ENCODE results near the gene NELL1. TPM values are rescaled to one million over a fixed set of nuclear protein-coding genes. Genes with fewer than 3 reads are reported as not detected.

NELL1 gene
- total RNA-seq, 1 experiment from 2014 or later, result 2.6 TPM

GRCh38 chr11:21494946-21495345, 825.6 kb downstream of the NELL1 start:
- Histone ChIP-seq H3K27me3 (ENCODE audit: control insufficient read depth, insufficient read depth, low read length) (no peaks in the 10 kb centered on the region), H3K4me3 (ENCODE audit: insufficient read depth, low read depth, low read length) (no peak overlapping the region), H3K36me3 (replicated peaks; ENCODE audit: control insufficient read depth, insufficient read depth, low read length) (no peaks in the 10 kb centered on the region)
- DNase-seq, result no peak

- H3K36me3 ChIP-seq (replicated peaks; ENCODE audit: control insufficient read depth, insufficient read depth, low read length), result no peaks in the 10 kb centered on the region
- no peak for DNase-seq
- no peak overlapping the region for H3K4me3 ChIP-seq (ENCODE audit: insufficient read depth, low read depth, low read length)
- no peaks in the 10 kb centered on the region for H3K27me3 ChIP-seq (ENCODE audit: control insufficient read depth, insufficient read depth, low read length)
Measured at GRCh38 chr11:21495879-21496278, 826.5 kb downstream of the NELL1 start.

GRCh38 chr11:21501245-21501644, 831.9 kb downstream of the NELL1 start:
- Histone ChIP-seq H3K27me3 (ENCODE audit: control insufficient read depth, insufficient read depth, low read length) (no peaks in the 10 kb centered on the region), H3K36me3 (replicated peaks; ENCODE audit: control insufficient read depth, insufficient read depth, low read length) (no peaks in the 10 kb centered on the region), H3K4me3 (ENCODE audit: insufficient read depth, low read depth, low read length) (no peak overlapping the region)
- no peak for DNase-seq

GRCh38 chr11:21505070-21505469, 835.7 kb downstream of the NELL1 start:
- Histone ChIP-seq H3K27me3 (ENCODE audit: control insufficient read depth, insufficient read depth, low read length) (no peaks in the 10 kb centered on the region), H3K4me3 (ENCODE audit: insufficient read depth, low read depth, low read length) (no peak overlapping the region), H3K36me3 (replicated peaks; ENCODE audit: control insufficient read depth, insufficient read depth, low read length) (no peaks in the 10 kb centered on the region)
- no peak for DNase-seq

GRCh38 chr11:21511835-21512440, 842.6 kb downstream of the NELL1 start:
- Histone ChIP-seq H3K36me3 (replicated peaks; ENCODE audit: control insufficient read depth, insufficient read depth, low read length) (no peaks in the 10 kb centered on the region), H3K4me3 (ENCODE audit: insufficient read depth, low read depth, low read length) (no peak overlapping the region), H3K27me3 (ENCODE audit: control insufficient read depth, insufficient read depth, low read length) (no peaks in the 10 kb centered on the region)
- DNase-seq, result peak; percentile 43

- no peaks in the 10 kb centered on the region for H3K27me3 ChIP-seq (ENCODE audit: control insufficient read depth, insufficient read depth, low read length)
- peak; percentile 2 for DNase-seq
- H3K36me3 ChIP-seq (replicated peaks; ENCODE audit: control insufficient read depth, insufficient read depth, low read length), result no peaks in the 10 kb centered on the region
- no peak overlapping the region for H3K4me3 ChIP-seq (ENCODE audit: insufficient read depth, low read depth, low read length)
Measured at GRCh38 chr11:21514316-21514715, 844.9 kb downstream of the NELL1 start.

GRCh38 chr11:21520244-21520643, 850.9 kb downstream of the NELL1 start:
- H3K27me3 ChIP-seq (ENCODE audit: control insufficient read depth, insufficient read depth, low read length), result no peaks in the 10 kb centered on the region

GRCh38 chr11:21529187-21529586, 859.8 kb downstream of the NELL1 start:
- DNase-seq, result no peak
- Histone ChIP-seq H3K4me3 (ENCODE audit: insufficient read depth, low read depth, low read length) (no peak overlapping the region), H3K36me3 (replicated peaks; ENCODE audit: control insufficient read depth, insufficient read depth, low read length) (no peaks in the 10 kb centered on the region), H3K27me3 (ENCODE audit: control insufficient read depth, insufficient read depth, low read length) (no peaks in the 10 kb centered on the region)

More at GRCh38 chr11:21520244-21520643, 850.9 kb downstream of the NELL1 start:
- Histone ChIP-seq H3K36me3 (replicated peaks; ENCODE audit: control insufficient read depth, insufficient read depth, low read length) (no peaks in the 10 kb centered on the region), H3K4me3 (ENCODE audit: insufficient read depth, low read depth, low read length) (no peak overlapping the region)
- DNase-seq, result no peak

GRCh38 chr11:21534288-21534687, 864.9 kb downstream of the NELL1 start:
- DNase-seq, result peak; percentile 1
- H3K36me3 ChIP-seq (replicated peaks; ENCODE audit: control insufficient read depth, insufficient read depth, low read length), result no peaks in the 10 kb centered on the region

GRCh38 chr11:21537980-21538379, 868.6 kb downstream of the NELL1 start:
- no peaks in the 10 kb centered on the region for H3K27me3 ChIP-seq (ENCODE audit: control insufficient read depth, insufficient read depth, low read length)
- no peaks in the 10 kb centered on the region for H3K36me3 ChIP-seq (replicated peaks; ENCODE audit: control insufficient read depth, insufficient read depth, low read length)
- H3K4me3 ChIP-seq (ENCODE audit: insufficient read depth, low read depth, low read length), result no peak overlapping the region
- no peak for DNase-seq

More at GRCh38 chr11:21534288-21534687, 864.9 kb downstream of the NELL1 start:
- Histone ChIP-seq H3K4me3 (ENCODE audit: insufficient read depth, low read depth, low read length) (no peak overlapping the region), H3K27me3 (ENCODE audit: control insufficient read depth, insufficient read depth, low read length) (no peaks in the 10 kb centered on the region)

GRCh38 chr11:21541187-21541751, 871.9 kb downstream of the NELL1 start:
- DNase-seq, result no peak
- H3K27me3 ChIP-seq (ENCODE audit: control insufficient read depth, insufficient read depth, low read length), result no peaks in the 10 kb centered on the region
- no peaks in the 10 kb centered on the region for H3K36me3 ChIP-seq (replicated peaks; ENCODE audit: control insufficient read depth, insufficient read depth, low read length)
- H3K4me3 ChIP-seq (ENCODE audit: insufficient read depth, low read depth, low read length), result no peak overlapping the region

- Histone ChIP-seq H3K36me3 (replicated peaks; ENCODE audit: control insufficient read depth, insufficient read depth, low read length) (no peaks in the 10 kb centered on the region), H3K27me3 (ENCODE audit: control insufficient read depth, insufficient read depth, low read length) (no peaks in the 10 kb centered on the region), H3K4me3 (ENCODE audit: insufficient read depth, low read depth, low read length) (no peak overlapping the region)
- no peak for DNase-seq
Measured at GRCh38 chr11:21543901-21544300, 874.5 kb downstream of the NELL1 start.

GRCh38 chr11:21545699-21546098, 876.3 kb downstream of the NELL1 start:
- no peak for DNase-seq
- Histone ChIP-seq H3K36me3 (replicated peaks; ENCODE audit: control insufficient read depth, insufficient read depth, low read length) (no peaks in the 10 kb centered on the region), H3K27me3 (ENCODE audit: control insufficient read depth, insufficient read depth, low read length) (no peaks in the 10 kb centered on the region), H3K4me3 (ENCODE audit: insufficient read depth, low read depth, low read length) (no peak overlapping the region)

GRCh38 chr11:21546703-21547102, 877.3 kb downstream of the NELL1 start:
- no peak overlapping the region for H3K4me3 ChIP-seq (ENCODE audit: insufficient read depth, low read depth, low read length)
- no peak for DNase-seq
- no peaks in the 10 kb centered on the region for H3K36me3 ChIP-seq (replicated peaks; ENCODE audit: control insufficient read depth, insufficient read depth, low read length)
- no peaks in the 10 kb centered on the region for H3K27me3 ChIP-seq (ENCODE audit: control insufficient read depth, insufficient read depth, low read length)

- no peak overlapping the region for H3K4me3 ChIP-seq (ENCODE audit: insufficient read depth, low read depth, low read length)
- no peak for DNase-seq
- no peaks in the 10 kb centered on the region for H3K27me3 ChIP-seq (ENCODE audit: control insufficient read depth, insufficient read depth, low read length)
- H3K36me3 ChIP-seq (replicated peaks; ENCODE audit: control insufficient read depth, insufficient read depth, low read length), result no peaks in the 10 kb centered on the region
Measured at GRCh38 chr11:21552911-21553310, 883.5 kb downstream of the NELL1 start.

Data from H7 (cell line).